ENCODE data around the gene PIN1.

DNA sequence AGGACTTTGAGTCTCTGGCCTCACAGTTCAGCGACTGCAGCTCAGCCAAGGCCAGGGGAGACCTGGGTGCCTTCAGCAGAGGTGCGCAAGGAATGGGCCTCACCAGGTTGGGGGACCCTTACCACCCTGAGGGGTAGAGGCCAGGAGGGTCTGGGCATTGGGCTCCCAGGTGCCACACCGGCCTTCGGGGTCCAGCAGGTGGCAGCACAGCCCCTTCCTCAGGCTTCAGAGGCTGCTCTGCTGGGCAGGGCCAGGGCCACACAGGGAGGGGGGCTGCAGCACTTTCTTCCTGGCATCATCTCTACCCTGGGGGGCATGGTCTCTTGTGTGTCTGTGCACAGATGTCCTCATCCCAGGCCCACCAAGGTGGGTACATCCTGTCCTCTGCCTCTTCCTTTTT, 12.9 kb downstream of the PIN1 start:
- no peak for TF ChIP-seq CTCF (IDR thresholded peaks at IDR 0.05)
- TF ChIP-seq POLR2A (IDR thresholded peaks at IDR 0.05): no peak
